GM21619 (cell line): Measurements from ENCODE around the gene PDSS2.

Source experiments
- ATAC-seq: cut with Tn5 transposase; IDR thresholded peaks from one replicate; pipeline ENCODE4 v1.9.1; 2021; ENCODE audit not compliant: unreplicated experiment

PDSS2 gene

DNA sequence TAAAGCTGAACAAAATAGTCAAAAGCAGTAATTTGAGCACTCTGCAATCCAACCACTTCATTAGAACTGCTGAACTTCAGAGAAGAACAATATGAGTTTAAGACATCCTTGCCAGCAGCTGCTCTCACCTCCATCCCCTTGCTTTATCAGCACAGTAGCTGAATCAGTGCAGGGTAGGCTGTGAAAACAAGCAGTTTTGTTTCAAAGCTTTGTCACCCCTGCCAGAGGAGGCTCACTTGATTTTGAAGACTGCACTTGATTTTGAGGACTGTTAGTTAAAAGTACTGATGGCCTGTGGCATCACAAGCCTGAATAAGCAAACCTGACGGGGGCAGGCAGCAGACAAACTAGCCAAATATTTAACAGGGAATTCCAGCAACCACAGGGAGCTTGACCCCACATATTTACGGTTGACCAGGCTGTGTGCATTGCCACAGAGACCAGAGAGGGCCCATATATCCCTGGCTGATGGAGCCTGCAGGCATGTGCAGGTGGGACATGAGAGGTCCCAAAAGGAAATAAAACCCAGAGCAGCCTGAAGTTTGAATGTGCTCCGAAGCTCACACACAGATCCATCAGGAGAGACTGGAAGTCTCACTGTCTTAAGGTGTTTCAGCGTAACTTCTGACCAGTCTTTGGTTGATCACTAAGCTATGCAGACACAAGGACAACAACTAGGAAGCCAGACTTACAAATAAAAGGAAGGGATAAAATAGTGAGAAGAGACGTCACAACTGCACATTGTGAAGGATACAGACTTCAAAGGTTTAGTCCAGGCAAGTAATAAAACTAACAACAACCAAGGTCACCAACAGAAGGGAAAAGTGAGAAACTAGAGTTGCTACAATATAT lies 97.4 kb downstream of the PDSS2 start:
- ATAC-seq: no peak

GRCh38 chr6:107360476-107360875 lies 98.9 kb downstream of the PDSS2 start:
- ATAC-seq: no peak

- no peak for ATAC-seq
These were observed 101.5 kb downstream of the PDSS2 start for GRCh38 chr6:107357842-107358241.

GRCh38 chr6:107357031-107357430 lies 102.3 kb downstream of the PDSS2 start:
- no peak for ATAC-seq

GRCh38 chr6:107355659-107356058 lies 103.7 kb downstream of the PDSS2 start:
- ATAC-seq: no peak

DNA sequence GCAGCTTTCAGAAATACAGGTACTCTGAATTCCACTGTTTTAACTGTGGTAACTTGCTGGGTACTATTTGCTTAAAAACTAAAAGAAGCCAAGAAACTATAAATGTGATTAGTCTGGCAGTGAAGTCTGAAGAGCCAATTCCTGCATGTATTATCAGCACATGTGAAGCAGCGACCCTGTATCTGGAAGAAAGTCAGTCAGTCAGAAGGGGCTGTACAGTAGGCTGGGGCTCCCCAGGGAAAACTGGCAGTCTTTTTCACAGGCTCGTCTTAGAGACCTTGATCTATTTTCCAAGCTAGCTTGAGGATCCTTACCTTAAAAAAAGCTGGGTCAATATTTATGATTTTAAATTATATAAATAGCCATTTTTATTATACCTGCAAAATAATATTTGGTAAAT lies 104.9 kb downstream of the PDSS2 start:
- no peak for ATAC-seq

DNA sequence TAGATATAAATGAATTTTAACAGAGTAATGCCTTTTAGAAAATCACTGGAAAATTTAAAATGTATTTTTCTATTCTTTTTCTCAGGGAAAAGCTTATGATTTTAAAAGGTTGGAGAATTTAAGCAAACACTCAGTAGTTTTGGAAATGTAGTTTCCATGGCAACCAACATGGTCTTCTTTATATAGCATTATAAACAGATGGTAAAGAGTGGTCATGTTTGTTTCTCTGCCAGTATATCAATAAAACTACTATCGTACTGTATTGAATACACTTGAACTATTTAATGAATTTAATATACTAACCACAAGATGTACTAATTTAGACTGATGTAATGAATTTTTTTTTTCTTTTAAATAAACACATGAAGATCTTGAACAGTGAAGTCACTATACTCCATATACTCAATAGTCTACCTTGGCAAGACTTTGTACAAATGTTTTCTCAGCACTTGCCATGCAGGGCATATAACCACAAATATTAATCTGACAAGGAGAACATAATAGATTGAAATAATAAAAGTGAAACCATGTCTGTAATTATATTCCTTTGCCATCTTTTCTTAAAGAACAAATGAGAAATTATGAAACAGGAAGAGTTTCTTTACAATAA lies 105.5 kb downstream of the PDSS2 start:
- ATAC-seq: no peak

- no peak for ATAC-seq
These were observed 111.1 kb downstream of the PDSS2 start for GRCh38 chr6:107348224-107348623.

GRCh38 chr6:107345393-107345792 lies 114.0 kb downstream of the PDSS2 start:
- ATAC-seq: no peak

GRCh38 chr6:107344981-107345380 lies 114.4 kb downstream of the PDSS2 start:
- no peak for ATAC-seq

GRCh38 chr6:107344383-107344782 lies 115.0 kb downstream of the PDSS2 start:
- ATAC-seq: no peak

DNA sequence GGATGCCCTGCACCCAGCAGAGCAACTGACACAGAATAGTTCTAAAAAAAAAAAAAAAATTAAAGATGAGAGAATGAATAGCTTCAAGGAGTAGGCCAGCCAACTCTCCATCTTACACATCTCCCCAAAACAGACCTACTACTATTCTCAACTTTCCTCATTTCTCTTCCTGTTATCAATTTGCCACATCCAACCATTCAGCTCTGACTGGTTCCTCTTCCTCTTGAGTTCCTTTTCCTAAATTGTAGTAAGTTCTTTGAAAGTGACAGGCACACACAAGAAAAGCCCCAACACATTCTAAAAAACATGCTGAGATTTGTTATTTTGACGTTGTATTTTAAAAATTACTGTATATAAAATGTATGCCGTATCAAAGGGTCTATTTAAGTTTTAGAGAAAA lies 117.2 kb downstream of the PDSS2 start:
- ATAC-seq: no peak

DNA sequence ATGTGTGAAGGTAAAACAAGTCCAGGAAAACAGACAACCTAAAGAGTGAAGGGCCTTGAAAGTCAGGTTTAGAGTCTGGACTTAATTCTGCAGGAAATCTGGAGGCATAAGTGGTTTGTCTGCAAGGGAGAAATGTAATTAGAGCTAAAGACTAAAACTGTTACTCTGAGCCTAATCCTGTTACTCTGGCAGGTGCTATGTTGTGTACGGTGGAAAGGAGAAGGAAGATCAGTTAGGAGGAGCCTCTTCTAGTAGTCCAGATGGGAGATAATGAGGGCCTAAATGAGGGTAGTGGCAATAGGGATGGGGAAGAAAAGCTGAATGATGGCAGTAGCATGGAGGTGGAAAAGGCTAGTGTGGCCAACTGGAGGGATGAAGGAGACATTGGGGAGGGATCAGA lies 118.5 kb downstream of the PDSS2 start:
- ATAC-seq: no peak

DNA sequence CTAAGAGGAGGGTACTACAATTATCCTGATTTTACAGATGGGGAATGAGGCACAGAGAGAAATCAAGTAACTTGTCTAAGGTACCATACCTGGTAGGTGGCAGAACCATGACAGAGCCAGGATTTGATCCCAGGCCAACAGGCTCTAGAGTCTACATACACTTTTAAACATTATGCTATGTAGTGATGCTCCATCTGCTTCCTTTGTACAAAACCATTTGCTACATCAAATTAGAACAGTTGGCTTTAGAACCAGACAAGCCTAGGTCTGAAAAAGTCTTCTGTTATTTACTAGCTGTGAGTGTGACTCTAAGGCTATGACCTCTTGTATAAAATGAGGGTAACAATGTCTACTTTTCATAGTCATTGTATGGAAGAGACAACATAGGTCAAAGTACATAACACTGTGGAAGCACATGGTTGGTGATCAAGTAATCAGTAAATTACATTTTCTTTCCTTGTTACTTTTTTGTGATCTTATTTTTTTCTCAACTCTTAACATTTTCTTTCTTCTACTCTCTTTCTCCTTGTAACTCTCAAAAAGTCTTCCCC lies 122.1 kb downstream of the PDSS2 start:
- ATAC-seq: no peak

DNA sequence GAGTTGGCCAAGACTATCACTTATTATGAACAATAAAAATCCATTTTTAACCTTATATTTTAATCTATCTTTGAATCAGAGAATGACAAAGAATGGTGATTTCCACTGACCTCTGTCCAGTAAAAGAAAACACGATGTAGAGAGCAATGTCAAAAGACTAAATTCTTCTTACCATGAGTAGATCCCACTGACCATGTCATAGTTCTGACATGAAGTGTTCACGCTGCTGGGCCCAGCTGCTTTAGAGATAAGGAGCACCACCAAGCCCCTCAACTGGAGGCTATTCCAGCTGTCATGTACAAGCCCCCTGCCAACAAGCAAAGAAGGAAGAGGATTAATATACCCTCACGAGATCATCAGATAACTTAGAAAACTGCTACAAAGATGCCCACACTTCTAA lies 125.3 kb downstream of the PDSS2 start:
- ATAC-seq: no peak

DNA sequence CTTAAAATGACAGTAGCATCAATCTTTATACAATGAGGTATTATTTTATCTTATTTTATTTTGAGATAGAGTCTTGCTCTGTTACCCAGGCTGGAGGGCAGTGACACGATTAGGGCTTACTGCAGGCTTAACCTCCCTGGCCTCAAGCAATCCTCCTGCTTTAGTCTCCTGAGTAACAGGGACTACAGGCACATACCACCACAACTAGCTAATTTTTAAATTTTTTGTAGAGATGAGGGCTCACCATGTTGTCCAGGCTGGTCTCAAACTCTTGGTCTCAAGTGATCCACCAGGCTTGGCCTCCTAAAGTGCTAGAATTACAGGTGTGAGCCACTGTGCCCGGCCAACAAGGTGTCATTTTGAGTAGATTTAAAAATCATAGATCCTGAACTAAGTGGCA lies 125.9 kb downstream of the PDSS2 start:
- no peak for ATAC-seq

DNA sequence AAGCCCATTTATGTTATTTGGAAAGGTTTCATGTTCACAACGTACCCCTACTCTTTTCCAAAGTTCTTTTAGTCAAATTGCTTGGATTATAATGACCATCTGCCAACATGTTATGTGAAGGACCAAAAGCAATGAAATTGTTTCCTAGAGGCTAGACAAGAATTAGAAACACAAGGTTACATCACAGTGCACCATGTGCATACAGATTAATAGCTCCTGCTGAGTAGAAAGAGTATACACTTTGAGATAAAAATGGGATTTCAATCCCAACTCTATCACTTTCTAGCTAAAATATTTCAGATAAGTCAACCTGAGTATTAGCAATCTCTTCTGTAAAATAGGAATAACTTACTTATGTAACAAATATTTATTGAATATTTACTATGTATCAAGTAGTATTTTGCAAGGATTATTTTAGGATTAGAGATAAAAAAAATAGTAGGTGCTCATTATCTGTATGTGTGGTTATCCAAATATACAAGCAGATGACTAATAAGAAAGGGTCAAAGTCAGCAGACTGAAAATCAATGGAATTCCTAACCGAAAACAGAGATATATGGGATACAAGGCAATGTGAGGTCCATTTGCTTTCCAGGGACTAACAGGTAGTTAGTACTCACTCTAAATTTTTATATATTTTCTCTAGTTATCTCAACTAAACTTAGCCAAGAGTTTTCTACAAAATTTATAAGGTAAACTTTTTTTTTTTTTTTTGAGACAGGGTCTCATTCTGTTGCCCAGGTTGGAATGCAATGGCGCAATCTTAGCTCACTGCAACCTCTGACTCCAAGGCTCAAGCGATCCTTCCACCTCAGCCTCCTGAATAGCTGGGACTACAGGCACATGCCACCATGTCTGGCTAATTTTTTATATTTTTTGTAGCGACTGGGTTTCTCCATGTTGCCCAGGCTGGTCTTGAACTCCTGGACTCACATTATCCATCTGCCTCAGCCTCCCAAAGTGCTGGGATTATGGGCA lies 127.7 kb downstream of the PDSS2 start:
- no peak for ATAC-seq

GRCh38 chr6:107330168-107330567 lies 129.2 kb downstream of the PDSS2 start:
- ATAC-seq: peak; percentile 98

DNA sequence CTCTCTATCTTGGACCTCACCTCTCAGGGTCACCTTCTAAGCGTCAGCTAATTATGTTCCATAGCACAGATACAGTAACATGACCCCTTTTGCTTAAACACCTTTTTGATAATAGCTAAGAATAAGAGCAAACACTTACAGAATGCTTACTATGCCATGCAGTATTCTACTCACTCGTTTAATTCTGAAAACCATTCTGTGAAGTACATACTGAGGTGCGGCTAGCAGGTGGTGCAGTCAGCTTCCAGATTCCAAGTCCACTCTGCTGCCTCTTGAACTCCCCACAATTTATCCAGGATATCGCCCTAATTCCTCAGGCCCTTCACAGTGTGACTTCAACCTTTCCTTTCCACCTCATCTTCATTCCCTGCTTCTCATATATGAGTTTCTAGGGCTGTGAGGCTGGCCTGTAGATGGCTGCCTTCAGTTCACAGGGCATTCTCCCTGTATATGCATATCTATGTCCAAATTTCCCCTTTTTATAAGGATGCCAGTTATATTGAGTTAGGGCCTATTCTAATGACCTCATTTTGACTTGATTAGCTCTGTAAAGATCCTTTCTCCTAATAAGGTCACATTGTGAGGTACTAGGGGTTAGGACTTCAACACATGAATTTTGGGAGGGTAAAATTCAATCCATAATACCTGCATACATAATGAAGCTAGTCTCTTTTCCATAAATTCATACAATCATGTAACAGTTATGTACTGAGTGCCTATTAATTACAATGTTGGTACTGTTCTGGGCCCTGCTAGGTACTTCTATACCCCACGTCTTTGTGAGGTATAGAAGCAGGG lies 130.1 kb downstream of the PDSS2 start:
- ATAC-seq: no peak

DNA sequence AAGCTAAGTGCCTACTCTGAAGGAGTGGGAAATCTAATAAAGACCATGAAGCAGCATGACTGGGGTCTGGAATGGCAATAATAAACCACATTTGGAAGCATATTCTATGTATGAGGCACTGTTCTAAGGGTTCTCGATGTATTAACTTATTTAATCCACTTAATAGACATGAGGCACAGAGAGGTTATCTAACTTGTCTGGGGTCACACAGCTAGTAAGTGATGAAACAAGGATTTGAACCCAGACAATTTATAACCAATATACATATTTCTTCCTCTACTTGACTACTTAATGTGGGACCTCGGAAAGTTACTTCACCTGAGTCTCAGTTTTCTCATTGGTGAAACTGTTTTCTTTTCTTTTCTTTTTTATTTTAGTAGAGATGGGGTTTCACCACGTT lies 131.3 kb downstream of the PDSS2 start:
- no peak for ATAC-seq
